Common myeloid progenitor, CD34-positive (primary cell): ENCODE results near the gene KRTAP3-3.

ENCODE experiments used
- CTCF ChIA-PET: fragments of 350-600 bp; sonication (Branson Sonifier 250); formaldehyde crosslinking; loops from one replicate; lab custom pipeline; 2021; ENCODE audit warnings: antibody characterized with exemption; lab: Charles Lee
- POLR2A ChIA-PET: fragments of 350-600 bp; sonication (Branson Sonifier 250); formaldehyde crosslinking; loops from one replicate; lab custom pipeline; 2021; ENCODE audit warnings: antibody characterized with exemption; lab: Charles Lee
- DNase-seq, 3 donors: peaks; one replicate each; pipeline versions ENCODE4 v3.0.0 to v3.0.0-alpha.2; 2013
- H3K27ac ChIP-seq, 2 experiments: 1 replicate in 1 of 2; 2 replicates in 1 of 2; pipeline ENCODE4 v1.7.0; 2013; ENCODE audit warnings: inconsistent platforms in 2 of 2, low read length in 2 of 2, mild to moderate bottlenecking in 2 of 2, low read depth in 1 of 2, moderate library complexity in 1 of 2; ENCODE audit not compliant: severe bottlenecking in 2 of 2, insufficient read depth in 1 of 2, poor library complexity in 1 of 2
- H3K27me3 ChIP-seq, 5 experiments: replicated peaks in 2 of 5; 1 replicate in 3 of 5; 2 replicates in 2 of 5; pipeline versions ENCODE4 v1.6.1 to v1.7.0; 2013; ENCODE audit warnings: low read length in 4 of 5, mild to moderate bottlenecking in 2 of 5, moderate library complexity in 2 of 5, inconsistent platforms in 1 of 5; ENCODE audit not compliant: insufficient read depth in 5 of 5, control insufficient read depth in 4 of 5
- H3K36me3 ChIP-seq, 4 experiments: 1 replicate in 2 of 4; 2 replicates in 2 of 4; pipeline versions ENCODE4 v1.6.1 to v1.7.0; 2013; ENCODE audit warnings: low read length in 3 of 4, control low read depth in 1 of 4, mild to moderate bottlenecking in 1 of 4; ENCODE audit not compliant: control insufficient read depth in 4 of 4, insufficient read depth in 4 of 4
- H3K4me1 ChIP-seq, 4 experiments: 1 replicate in 3 of 4; 2 replicates in 1 of 4; pipeline versions ENCODE4 v1.6.1 to v1.7.1; 2013; ENCODE audit warnings: low read length in 3 of 4, mild to moderate bottlenecking in 3 of 4, control low read depth in 1 of 4, inconsistent platforms in 1 of 4, moderate library complexity in 1 of 4; ENCODE audit not compliant: control insufficient read depth in 4 of 4, insufficient read depth in 4 of 4; ENCODE audit errors: control extremely low read depth in 1 of 4
- H3K4me3 ChIP-seq, 7 experiments: 1 replicate in 4 of 7; 2 replicates in 3 of 7; pipeline versions ENCODE4 v1.5.1 to v1.7.0; 2013; ENCODE audit warnings: mild to moderate bottlenecking in 7 of 7, low read length in 6 of 7, moderate library complexity in 6 of 7, inconsistent platforms in 2 of 7, low read depth in 2 of 7, control low read depth in 1 of 7; ENCODE audit not compliant: insufficient read depth in 4 of 7, control insufficient read depth in 1 of 7; ENCODE audit errors: extremely low read depth in 1 of 7
- H3K9me3 ChIP-seq, 5 experiments: 1 replicate in 4 of 5; 2 replicates in 1 of 5; pipeline versions ENCODE4 v1.6.1 to v1.7.1; 2013; ENCODE audit warnings: low read length in 4 of 5, mild to moderate bottlenecking in 2 of 5, inconsistent platforms in 1 of 5, low read depth in 1 of 5, moderate library complexity in 1 of 5; ENCODE audit not compliant: control insufficient read depth in 4 of 5, insufficient read depth in 2 of 5; ENCODE audit errors: control extremely low read depth in 1 of 5
- WGBS: methylation state at CpG from one replicate; pipeline ENCODE4 v1.1.5; 2013; ENCODE audit not compliant: insufficient coverage; 5-methylcytosine and 5-hydroxymethylcytosine counted together

Gene KRTAP3-3

GRCh38 chr17:40995116-40995515 is 1.2 kb upstream of the KRTAP3-3 start:
- Histone ChIP-seq H3K4me1 (no peaks in the 10 kb centered on the region), H3K36me3 (no peaks in the 10 kb centered on the region), H3K27ac (no peak overlapping the region), H3K9me3 (peaks cover 0 to 1% (median 0%) of the 10 kb centered on the region in 5 experiments), H3K27me3 (peaks cover 0 to 9% (median 5%) of the 10 kb centered on the region in 5 experiments), H3K4me3 (no peak overlapping the region)
- no CpG with 5 or more reads among the region's 1 CpG for WGBS
- POLR2A ChIA-PET, result no interaction called here
- DNase-seq, result no peak
- CTCF ChIA-PET, result no interaction called here

GRCh38 chr17:40993084-40993483 is 880 bp downstream of the KRTAP3-3 start:
- peaks cover 0 to 1% (median 0%) of the 10 kb centered on the region in 5 experiments for H3K9me3 ChIP-seq
- ChIA-PET CTCF (no interaction called here), POLR2A (no interaction called here)
- no peak overlapping the region for H3K27ac ChIP-seq
- no peak overlapping the region for H3K4me3 ChIP-seq
- peaks cover 0 to 9% (median 5%) of the 10 kb centered on the region in 5 experiments for H3K27me3 ChIP-seq
- H3K36me3 ChIP-seq, result no peaks in the 10 kb centered on the region
- H3K4me1 ChIP-seq, result no peaks in the 10 kb centered on the region
- WGBS, result no CpG with 5 or more reads among the region's 2 CpGs
- DNase-seq, result no peak

DNA sequence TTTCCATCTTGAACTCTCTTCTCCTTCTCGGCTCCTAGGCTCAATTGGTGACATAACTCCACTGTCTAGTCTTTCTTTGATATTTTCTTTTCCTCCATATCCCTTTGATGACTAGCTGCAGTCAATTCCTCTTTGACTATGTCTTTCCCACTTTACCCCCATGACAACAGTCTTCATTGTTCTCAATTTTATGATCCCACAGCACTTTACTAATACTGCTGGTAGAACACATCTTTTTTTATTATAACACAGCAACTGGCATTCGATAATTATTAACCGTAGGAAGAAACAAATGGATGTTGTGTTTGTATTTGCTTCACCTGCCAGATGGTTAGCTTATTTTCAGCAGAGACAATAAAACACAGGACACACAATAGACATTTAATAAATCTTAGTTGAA is 1.3 kb downstream of the KRTAP3-3 start:
- H3K27me3 ChIP-seq, result peaks cover 0 to 9% (median 5%) of the 10 kb centered on the region in 5 experiments
- peaks cover 0 to 1% (median 0%) of the 10 kb centered on the region in 5 experiments for H3K9me3 ChIP-seq
- WGBS, result 100% methylated on average over 1 of the region's 3 CpGs
- POLR2A ChIA-PET, result no interaction called here
- no peaks in the 10 kb centered on the region for H3K36me3 ChIP-seq
- no peak for DNase-seq
- H3K27ac ChIP-seq, result no peak overlapping the region
- H3K4me3 ChIP-seq, result no peak overlapping the region
- CTCF ChIA-PET, result no interaction called here
- H3K4me1 ChIP-seq, result no peaks in the 10 kb centered on the region

- Histone ChIP-seq H3K36me3 (no peaks in the 10 kb centered on the region), H3K9me3 (peaks cover 0 to 1% (median 0%) of the 10 kb centered on the region in 5 experiments), H3K27me3 (peaks cover 0 to 10% (median 4%) of the 10 kb centered on the region in 5 experiments), H3K4me3 (no peak overlapping the region), H3K27ac (no peak overlapping the region), H3K4me1 (no peaks in the 10 kb centered on the region)
- 95% methylated on average over 8 of the region's 8 CpGs for WGBS
- CTCF ChIA-PET, result no interaction called here
- DNase-seq, result no peak
- POLR2A ChIA-PET, result no interaction called here
Observed at GRCh38 chr17:40986920-40987319, 7.0 kb downstream of the KRTAP3-3 start.

GRCh38 chr17:40984226-40984625 is 9.7 kb downstream of the KRTAP3-3 start, which contains the start of gene KRT40:
KRT40 (minus strand) TSS chr17:40984326; CDS start chr17:40984273, 53 bp downstream.
- no CpG with 5 or more reads among the region's 3 CpGs for WGBS
- DNase-seq, result no peak
- POLR2A ChIA-PET, result interaction anchor here (0.9 kb wide), 1 partner anchor 34 kb away, joined by 3 read pairs; no protein-coding TSS in a partner anchor
- CTCF ChIA-PET, result no interaction called here
- H3K4me1 ChIP-seq, result no peaks in the 10 kb centered on the region
- H3K36me3 ChIP-seq, result no peaks in the 10 kb centered on the region
- no peak within 1 kb of the TSS for H3K27ac ChIP-seq
- H3K27me3 ChIP-seq, result peaks cover 0 to 10% (median 4%) of the 10 kb centered on the region in 5 experiments
- no peak within 1 kb of the TSS for H3K4me3 ChIP-seq
- no peaks in the 10 kb centered on the region for H3K9me3 ChIP-seq

DNA sequence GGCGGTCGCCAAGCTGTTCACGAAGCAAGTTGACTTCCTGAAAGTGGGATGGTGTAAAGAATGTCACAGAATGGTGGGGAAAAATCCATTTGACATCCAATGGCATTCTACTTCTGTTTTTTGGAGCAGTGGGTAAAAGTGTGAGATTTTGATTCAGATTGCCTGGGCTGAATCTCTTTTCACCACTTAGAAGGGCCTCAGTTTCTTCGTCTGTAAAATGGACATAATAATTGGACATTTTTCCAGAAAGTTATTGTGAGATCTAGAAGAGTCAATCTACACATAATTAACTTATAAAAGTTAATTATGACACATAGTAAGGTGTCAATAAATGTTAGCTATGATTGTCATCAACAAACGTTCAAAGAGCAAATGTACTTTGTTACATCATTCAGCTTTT is 12.8 kb downstream of the KRTAP3-3 start:
- Histone ChIP-seq H3K9me3 (no peaks in the 10 kb centered on the region), H3K4me1 (no peaks in the 10 kb centered on the region), H3K4me3 (no peak overlapping the region), H3K36me3 (no peaks in the 10 kb centered on the region), H3K27me3 (peaks cover 0 to 8% (median 5%) of the 10 kb centered on the region in 5 experiments), H3K27ac (no peak overlapping the region)
- POLR2A ChIA-PET, result no interaction called here
- no peak for DNase-seq
- WGBS, result 40% methylated on average over 1 of the region's 5 CpGs
- CTCF ChIA-PET, result no interaction called here

GRCh38 chr17:40980596-40980995 is 13.4 kb downstream of the KRTAP3-3 start:
- whole genome bisulfite sequencing, result 91% methylated on average over 8 of the region's 8 CpGs
- CTCF ChIA-PET, result interaction anchor here (0.6 kb wide), 1 partner anchor 45 kb away, joined by 5 read pairs; no protein-coding TSS in a partner anchor
- no peak overlapping the region for H3K4me3 ChIP-seq
- H3K27me3 ChIP-seq, result peaks cover 0 to 8% (median 5%) of the 10 kb centered on the region in 5 experiments
- H3K27ac ChIP-seq, result no peak overlapping the region
- no peaks in the 10 kb centered on the region for H3K4me1 ChIP-seq
- no peaks in the 10 kb centered on the region for H3K36me3 ChIP-seq
- POLR2A ChIA-PET, result no interaction called here
- H3K9me3 ChIP-seq, result no peaks in the 10 kb centered on the region
- no peak for DNase-seq
